GM12878 (cell line): ENCODE measurements around the gene CLDN4. TPM values are rescaled to one million over a fixed set of nuclear protein-coding genes. Genes with fewer than 3 reads are reported as not detected.

Source experiments
- ATAC-seq: fragments of 200-7000 bp; cut with Tn5 transposase; 3 replicates; pipeline ENCODE4 v1.9.1; 2020; ENCODE audit warnings: mild to moderate bottlenecking, moderate library complexity
- BruUV-seq: library from RNA; stranded (reverse); fragments of 400-500 nt; replicated peaks from 2 replicates; lab custom pipeline; 2021; lab: Mats Ljungman, UMichigan
- CTCF ChIA-PET: fragments of 300-600 bp; sonication (Branson Sonifier 250); formaldehyde crosslinking; extraction: SDS; loops from one replicate; lab custom pipeline; 2021; ENCODE audit warnings: inconsistent platforms; lab: Yijun Ruan, JAX
- POLR2A ChIA-PET: fragments of 350-600 bp; formaldehyde crosslinking; extraction: SDS; loops from one replicate; lab custom pipeline; 2021; ENCODE audit warnings: inconsistent platforms; lab: Charles Lee
- RAD21 ChIA-PET: fragments of 300-600 bp; sonication (Branson Sonifier 250); formaldehyde crosslinking; loops from one replicate; lab custom pipeline; 2023; ENCODE audit warnings: antibody characterized with exemption; ENCODE audit not compliant: unreplicated experiment; lab: Charles Lee
- SMC1A ChIA-PET: fragments of 300-600 bp; sonication (Branson Sonifier 250); formaldehyde crosslinking; loops from one replicate; lab custom pipeline; 2023; ENCODE audit not compliant: unreplicated experiment, uncharacterized antibody; lab: Charles Lee
- DNase-seq: peaks from one replicate; pipeline ENCODE4 v3.0.0-alpha.2; 2011; ENCODE audit warnings: low read depth, low spot score
- FAIRE-seq: peaks from 3 replicates; lab custom pipeline; 2011; peaks lifted over from hg19 to GRCh38; lab: Jason Lieb, UNC
- H2AFZ ChIP-seq: 2 replicates; pipeline ENCODE4 v1.6.0; 2011; ENCODE audit warnings: low read depth, low read length, control low read depth; ENCODE audit not compliant: control insufficient read depth
- H3K27ac ChIP-seq: 2 replicates; pipeline ENCODE4 v1.5.1; 2011; ENCODE audit warnings: control low read depth; ENCODE audit not compliant: control insufficient read depth, insufficient read depth
- H3K27me3 ChIP-seq, 2 experiments: replicated peaks in 1 of 2; 2 replicates each; pipeline versions ENCODE4 v1.6.0 to v1.6.1; 2011; ENCODE audit warnings: low read length in 1 of 2; ENCODE audit not compliant: control insufficient read depth in 2 of 2, insufficient read depth in 2 of 2
- H3K36me3 ChIP-seq, 2 experiments: 2 replicates each; pipeline ENCODE4 v1.5.1; 2011; ENCODE audit warnings: low read length in 1 of 2; ENCODE audit not compliant: control insufficient read depth in 2 of 2, insufficient read depth in 2 of 2
- H3K4me1 ChIP-seq: 2 replicates; pipeline ENCODE4 v1.6.1; 2011; ENCODE audit warnings: mild to moderate bottlenecking, low read length, moderate library complexity, mixed read lengths; ENCODE audit not compliant: control insufficient read depth, insufficient read depth
- H3K4me2 ChIP-seq: 2 replicates; pipeline ENCODE4 v1.6.0; 2011; ENCODE audit warnings: control low read depth; ENCODE audit not compliant: control insufficient read depth, insufficient read depth
- H3K4me3 ChIP-seq: fragments of 200-600 bp; sonication (generic); 2 replicates; pipeline ENCODE4 v1.5.1; 2016
- H3K79me2 ChIP-seq: 2 replicates; pipeline ENCODE4 v1.6.0; 2011; ENCODE audit warnings: low read length; ENCODE audit not compliant: control insufficient read depth, insufficient read depth
- H3K9ac ChIP-seq: 2 replicates; pipeline ENCODE4 v1.8.0; 2011; ENCODE audit warnings: low read length, control low read depth, mixed read lengths; ENCODE audit not compliant: control insufficient read depth, insufficient read depth
- H3K9me3 ChIP-seq: replicated peaks from 3 replicates; pipeline ENCODE4 v1.5.1; 2011; ENCODE audit warnings: mild to moderate bottlenecking, low read length; ENCODE audit not compliant: control insufficient read depth, insufficient read depth
- H4K20me1 ChIP-seq: 2 replicates; pipeline ENCODE4 v1.6.0; 2011; ENCODE audit not compliant: control insufficient read depth, insufficient read depth
- ATF3 ChIP-seq: IDR thresholded peaks from 2 replicates; pipeline ENCODE4 v1.6.1; 2011; ENCODE audit warnings: low read depth, mild to moderate bottlenecking, low read length, moderate library complexity, borderline replicate concordance; ENCODE audit errors: extremely low read depth
- BHLHE40 ChIP-seq, 2 experiments: fragments of 450-650 bp in 1 of 2; IDR thresholded peaks; 2 replicates each; pipeline ENCODE4 v1.6.1; 2011 to 2017; ENCODE audit warnings: low read depth in 2 of 2, borderline replicate concordance in 1 of 2, improper control_type of control experiment in 1 of 2, low read length in 1 of 2, mild to moderate bottlenecking in 1 of 2
- BRCA1 ChIP-seq: IDR thresholded peaks from 2 replicates; pipeline ENCODE4 v1.6.1; 2011; ENCODE audit warnings: low read depth, low read length, improper control_type of control experiment
- CBX5 ChIP-seq: sonication (generic); IDR thresholded peaks from 2 replicates; pipeline ENCODE4 v1.6.1; 2016; ENCODE audit warnings: low read depth, moderate library complexity, mild to moderate bottlenecking, inconsistent platforms
- CHD4 ChIP-seq: fragments of 200-600 bp; sonication (generic); IDR thresholded peaks from 2 replicates; pipeline ENCODE4 v1.6.1; 2016; ENCODE audit warnings: mild to moderate bottlenecking
- HDGF ChIP-seq: fragments of 450-650 bp; IDR thresholded peaks from 2 replicates; pipeline ENCODE4 v1.6.1; 2016; ENCODE audit warnings: antibody characterized with exemption
- IKZF1 ChIP-seq: fragments of 450-650 bp; conservative IDR thresholded peaks from 2 replicates; pipeline ENCODE4 v1.6.1; 2017; ENCODE audit warnings: antibody characterized with exemption, mild to moderate bottlenecking
- IKZF2 ChIP-seq, 2 experiments: fragments of 450-650 bp; IDR thresholded peaks; 2 replicates each; pipeline ENCODE4 v1.6.1; 2017; ENCODE audit warnings: mild to moderate bottlenecking in 2 of 2, moderate library complexity in 2 of 2
- KLF5 ChIP-seq: fragments of 450-650 bp; IDR thresholded peaks from 2 replicates; pipeline ENCODE4 v1.6.1; 2014; ENCODE audit warnings: mild to moderate bottlenecking; ENCODE audit not compliant: partially characterized antibody
- NR2F1 ChIP-seq: fragments of 450-650 bp; conservative IDR thresholded peaks from 2 replicates; pipeline ENCODE4 v1.6.1; 2017; ENCODE audit warnings: mild to moderate bottlenecking
- RAD21 ChIP-seq: IDR thresholded peaks from 2 replicates; pipeline ENCODE4 v1.6.1; 2011; ENCODE audit warnings: mild to moderate bottlenecking, low read depth, low read length, moderate library complexity; ENCODE audit not compliant: insufficient read depth
- RAD51 ChIP-seq: fragments of 450-650 bp; IDR thresholded peaks from 2 replicates; pipeline ENCODE4 v1.6.1; 2016; ENCODE audit warnings: moderate library complexity, mild to moderate bottlenecking, inconsistent platforms
- SIN3A ChIP-seq: IDR thresholded peaks from 2 replicates; pipeline ENCODE4 v1.6.1; 2012; ENCODE audit warnings: low read depth, low read length, improper control_type of control experiment
- SMARCA5 ChIP-seq: fragments of 450-650 bp; IDR thresholded peaks from 2 replicates; pipeline ENCODE4 v1.6.1; 2017; ENCODE audit warnings: mild to moderate bottlenecking
- STAT1 ChIP-seq: fragments of 450-650 bp; conservative IDR thresholded peaks from 2 replicates; pipeline ENCODE4 v1.6.1; 2014; ENCODE audit warnings: antibody characterized with exemption, mild to moderate bottlenecking
- TBL1XR1 ChIP-seq: IDR thresholded peaks from 2 replicates; pipeline ENCODE4 v1.6.1; 2012; ENCODE audit warnings: low read depth, low read length, improper control_type of control experiment
- ZNF384 ChIP-seq: IDR thresholded peaks from 2 replicates; pipeline ENCODE4 v1.6.1; 2012; ENCODE audit warnings: low read depth, mild to moderate bottlenecking, low read length, improper control_type of control experiment, borderline replicate concordance
- WGBS: methylation state at CpG from one replicate; pipeline ENCODE4 v1.1.6; 2016; ENCODE audit warnings: low lambda C conversion rate; ENCODE audit not compliant: insufficient replicate concordance, insufficient coverage; ENCODE audit errors: missing lambda C conversion rate; 5-methylcytosine and 5-hydroxymethylcytosine counted together
- in situ Hi-C: fragments of 300-500 bp; cut with MboI; formaldehyde crosslinking; loops from 9 replicates; pipeline ENCODE4 v1.14.3; 2018; ENCODE audit warnings: mixed read lengths
- intact Hi-C: fragments of 100-400 bp; cut with micrococcal nuclease; formaldehyde crosslinking; loops from one replicate; pipeline ENCODE4 v1.14.2; 2022; ENCODE audit not compliant: unreplicated experiment
- polyA plus RNA-seq, 11 experiments: library from polyadenylated mRNA; depleted of rRNA in 4 of 11; unstranded in 6 of 11; stranded (reverse) in 5 of 11; fragments of >200 nt; fragmentation: Nextera tagmentation in 4 of 11; fragmentation: Illumina TruSeq in 1 of 11; extraction: Ambion mirVana in 4 of 11; extraction: Trizol in 1 of 11; gene quantifications; 1 replicate in 1 of 11; 2 replicates in 10 of 11; pipeline versions ENCODE4 v1.2.1 to v1.2.3, GENCODE V29; 2011 to 2016; ENCODE audit warnings: inconsistent platforms in 2 of 11, missing spikeins in 2 of 11, low read depth in 1 of 11
- total RNA-seq, 4 experiments: library from RNA; depleted of rRNA in 3 of 4; stranded (reverse); fragments of >200 nt in 3 of 4; fragmentation: Illumina TruSeq in 1 of 4; extraction: Trizol in 1 of 4; gene quantifications; 2 replicates each; pipeline versions ENCODE4 v1.2.1 to v1.2.3, GENCODE V29; 2013 to 2021
- TF ChIP-seq, protein P1 (sequence below): fragments of 450-650 bp; IDR thresholded peaks from 2 replicates; pipeline ENCODE4 v1.6.1; 2014; ENCODE audit warnings: mild to moderate bottlenecking
- TF ChIP-seq, protein P2 (sequence below): IDR thresholded peaks from 2 replicates; pipeline ENCODE4 v1.6.1; 2011; ENCODE audit warnings: low read depth, low read length, improper control_type of control experiment, borderline replicate concordance
- TF ChIP-seq, protein P3 (sequence below): IDR thresholded peaks from 2 replicates; pipeline ENCODE4 v1.6.1; 2012; ENCODE audit warnings: low read length, inconsistent platforms

Gene CLDN4
- total and polyA plus RNA-seq, 10 of the 15 experiments (the other 5 are each of a cell fraction or from before 2014, with no cell fraction given) = 0.04 to 0.38 (median 0.06) TPM; not detected in 6

GRCh38 chr7:73851410-73852338 is 20.9 kb downstream of the CLDN4 start:
- intact Hi-C loops = no loop called here
- ATAC-seq = peak; percentile 91
- Histone ChIP-seq H3K27ac (no peak overlapping the region), H3K4me3 (no peak overlapping the region), H3K9ac (no peak overlapping the region), H3K36me3 (no peaks in the 10 kb centered on the region), H3K4me1 (peaks cover 20% of the 10 kb centered on the region), H3K9me3 (no peaks in the 10 kb centered on the region), H3K27me3 (no peaks in the 10 kb centered on the region), H2AFZ (no peak overlapping the region), H3K79me2 (no peaks in the 10 kb centered on the region), H3K4me2 (no peak overlapping the region), H4K20me1 (no peaks in the 10 kb centered on the region)
- peak; percentile 41 for DNase-seq
- POLR2A ChIA-PET = no interaction called here
- no TSS peak for BruUV-seq
- peak; percentile 77 for FAIRE-seq
- SMC1A ChIA-PET = interaction anchor here (0.8 to 0.9 kb wide), 2 partner anchors 27 to 112 kb away, joined by 3 read pairs; no protein-coding TSS in a partner anchor
- RAD21 ChIA-PET = interaction anchor here (1.1 kb wide), 2 partner anchors 9 to 113 kb away, joined by 3 to 7 read pairs; partner anchors contain the start of genes ABHD11 and METTL27
- WGBS = 11% methylated on average over 7 of the region's 8 CpGs
- CTCF ChIA-PET = no interaction called here
- in situ Hi-C loops = no loop called here
- no peak for TF ChIP-seq SIN3A
- TF ChIP-seq ATF3 = no peak
- no peak for TF ChIP-seq BRCA1
- no peak for TF ChIP-seq KLF5
- TF ChIP-seq IKZF2 (IDR thresholded peaks at IDR 0.05) = peak; percentile 78 to 81
- TF ChIP-seq, protein P1, sequence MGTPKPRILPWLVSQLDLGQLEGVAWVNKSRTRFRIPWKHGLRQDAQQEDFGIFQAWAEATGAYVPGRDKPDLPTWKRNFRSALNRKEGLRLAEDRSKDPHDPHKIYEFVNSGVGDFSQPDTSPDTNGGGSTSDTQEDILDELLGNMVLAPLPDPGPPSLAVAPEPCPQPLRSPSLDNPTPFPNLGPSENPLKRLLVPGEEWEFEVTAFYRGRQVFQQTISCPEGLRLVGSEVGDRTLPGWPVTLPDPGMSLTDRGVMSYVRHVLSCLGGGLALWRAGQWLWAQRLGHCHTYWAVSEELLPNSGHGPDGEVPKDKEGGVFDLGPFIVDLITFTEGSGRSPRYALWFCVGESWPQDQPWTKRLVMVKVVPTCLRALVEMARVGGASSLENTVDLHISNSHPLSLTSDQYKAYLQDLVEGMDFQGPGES = no peak
- no peak for TF ChIP-seq STAT1
- peak; percentile 69 for TF ChIP-seq IKZF1
- TF ChIP-seq, protein P2, sequence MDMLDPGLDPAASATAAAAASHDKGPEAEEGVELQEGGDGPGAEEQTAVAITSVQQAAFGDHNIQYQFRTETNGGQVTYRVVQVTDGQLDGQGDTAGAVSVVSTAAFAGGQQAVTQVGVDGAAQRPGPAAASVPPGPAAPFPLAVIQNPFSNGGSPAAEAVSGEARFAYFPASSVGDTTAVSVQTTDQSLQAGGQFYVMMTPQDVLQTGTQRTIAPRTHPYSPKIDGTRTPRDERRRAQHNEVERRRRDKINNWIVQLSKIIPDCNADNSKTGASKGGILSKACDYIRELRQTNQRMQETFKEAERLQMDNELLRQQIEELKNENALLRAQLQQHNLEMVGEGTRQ = no peak; the same call in 1 of the 2 replicates
- no peak for TF ChIP-seq CHD4
- TF ChIP-seq TBL1XR1 = no peak
- peak; percentile 34; the same call in 1 of the 2 replicates for TF ChIP-seq RAD51
- TF ChIP-seq SMARCA5 = no peak
- TF ChIP-seq NR2F1 = 0 out of 2 replicates have a peak, but pooled peaks have one; percentile 25
- TF ChIP-seq BHLHE40 (IDR thresholded peaks at IDR 0.05; ENCODE audit: borderline replicate concordance in 1 of 2, low read depth in 2 of 2, low read length in 1 of 2) = peak; percentile 94
- no peak for TF ChIP-seq RAD21
- no peak for TF ChIP-seq CBX5
- TF ChIP-seq, protein P3, sequence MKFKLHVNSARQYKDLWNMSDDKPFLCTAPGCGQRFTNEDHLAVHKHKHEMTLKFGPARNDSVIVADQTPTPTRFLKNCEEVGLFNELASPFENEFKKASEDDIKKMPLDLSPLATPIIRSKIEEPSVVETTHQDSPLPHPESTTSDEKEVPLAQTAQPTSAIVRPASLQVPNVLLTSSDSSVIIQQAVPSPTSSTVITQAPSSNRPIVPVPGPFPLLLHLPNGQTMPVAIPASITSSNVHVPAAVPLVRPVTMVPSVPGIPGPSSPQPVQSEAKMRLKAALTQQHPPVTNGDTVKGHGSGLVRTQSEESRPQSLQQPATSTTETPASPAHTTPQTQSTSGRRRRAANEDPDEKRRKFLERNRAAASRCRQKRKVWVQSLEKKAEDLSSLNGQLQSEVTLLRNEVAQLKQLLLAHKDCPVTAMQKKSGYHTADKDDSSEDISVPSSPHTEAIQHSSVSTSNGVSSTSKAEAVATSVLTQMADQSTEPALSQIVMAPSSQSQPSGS = peak; percentile 63
- TF ChIP-seq ZNF384 = peak; percentile 46; the same call in 1 of the 2 replicates
- TF ChIP-seq HDGF = no peak
